Activated T-cell treated with anti-CD3 and anti-CD28 coated beads, Interleukin-2, amount 50 U/mL, for 24 hours (primary cell): ENCODE measurements around the gene NDUFV2.
"Not testable (repeated sequence)": the region's sequence is repeated elsewhere in the genome, so short reads cannot be mapped to it uniquely, and the experiment has no call there.

Source experiments
- DNase-seq: peaks from one replicate; pipeline ENCODE4 v3.0.0-alpha.2; 2020
- H3K27ac Mint-ChIP-seq: 2 replicates; pipeline ENCODE4 v1.8.0; 2020; ENCODE audit warnings: mild to moderate bottlenecking, mixed read lengths
- H3K27me3 Mint-ChIP-seq: 2 replicates; pipeline ENCODE4 v1.8.0; 2020; ENCODE audit warnings: mixed read lengths
- H3K36me3 Mint-ChIP-seq: 2 replicates; pipeline ENCODE4 v1.8.0; 2020; ENCODE audit warnings: low read depth, mixed read lengths
- H3K4me1 Mint-ChIP-seq: 2 replicates; pipeline ENCODE4 v1.8.0; 2020; ENCODE audit warnings: low read depth, mixed read lengths
- H3K4me3 Mint-ChIP-seq: 2 replicates; pipeline ENCODE4 v1.8.0; 2020; ENCODE audit warnings: mild to moderate bottlenecking, moderate library complexity, mixed read lengths
- H3K9me3 Mint-ChIP-seq: 2 replicates; pipeline ENCODE4 v1.8.0; 2020; ENCODE audit warnings: mixed read lengths

Gene NDUFV2

DNA sequence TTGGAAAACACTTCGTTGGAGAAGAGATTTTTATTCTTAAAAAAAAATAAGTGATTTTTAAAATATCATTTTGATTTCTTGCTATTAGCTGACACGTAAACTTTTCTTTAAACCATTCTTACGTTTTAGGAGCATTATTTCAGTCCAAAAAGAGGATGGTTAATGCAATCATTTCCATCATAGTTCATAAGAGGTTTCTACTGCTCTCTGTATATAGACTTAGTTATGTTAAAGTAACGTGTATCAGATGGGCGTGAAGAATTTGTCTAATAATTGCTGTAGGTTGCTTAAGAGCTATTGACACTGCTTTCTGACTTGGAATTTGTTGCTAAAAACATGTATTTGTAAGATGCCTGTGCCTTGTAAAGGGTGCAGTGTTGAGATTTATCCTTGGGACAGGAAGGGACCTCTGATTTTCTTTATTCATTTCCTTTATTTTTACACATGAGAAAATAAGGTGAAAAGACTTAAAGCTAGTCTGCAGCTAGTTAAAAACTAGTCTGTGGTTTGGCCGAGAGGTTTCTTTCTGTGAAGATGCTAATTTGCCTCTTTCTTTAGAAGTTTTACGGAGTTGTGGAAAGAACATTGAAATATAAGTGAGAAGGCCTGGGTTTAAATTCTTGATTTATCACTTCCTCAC lies 37.0 kb downstream of the NDUFV2 start:
- peaks cover 60% of the 10 kb centered on the region for H3K36me3 Mint-ChIP-seq
- no peak for DNase-seq
- H3K4me1 Mint-ChIP-seq, result peaks cover 68% of the 10 kb centered on the region
- peak overlapping the region; percentile 98 for H3K27ac Mint-ChIP-seq
- no peaks in the 10 kb centered on the region for H3K9me3 Mint-ChIP-seq
- peak overlapping the region; percentile 88 for H3K4me3 Mint-ChIP-seq
- H3K27me3 Mint-ChIP-seq, result no peaks in the 10 kb centered on the region

DNA sequence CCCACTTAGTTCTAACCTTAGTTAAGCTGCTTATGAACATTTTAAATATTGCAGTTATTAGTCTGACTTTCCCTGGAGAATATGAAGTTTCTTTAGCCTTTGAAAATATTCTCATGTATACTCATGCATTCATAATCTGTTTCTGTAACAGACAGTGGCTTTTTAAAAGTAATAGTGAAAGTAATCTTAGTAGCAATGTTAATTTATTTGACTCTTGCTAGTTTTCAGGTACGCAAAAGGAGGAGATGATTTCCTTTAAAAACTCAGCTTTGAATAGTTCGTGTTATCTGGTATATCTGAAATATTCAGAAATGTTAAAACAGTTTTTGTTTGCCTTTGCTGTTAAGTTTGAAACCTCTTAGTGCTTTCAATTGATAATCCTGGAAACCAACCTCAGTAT lies 37.9 kb downstream of the NDUFV2 start:
- no peak for DNase-seq
- H3K4me3 Mint-ChIP-seq, result peak overlapping the region; percentile 88
- peaks cover 66% of the 10 kb centered on the region for H3K4me1 Mint-ChIP-seq
- H3K27me3 Mint-ChIP-seq, result no peaks in the 10 kb centered on the region
- H3K9me3 Mint-ChIP-seq, result no peaks in the 10 kb centered on the region
- peaks cover 55% of the 10 kb centered on the region for H3K36me3 Mint-ChIP-seq
- peak overlapping the region; percentile 98 for H3K27ac Mint-ChIP-seq

DNA sequence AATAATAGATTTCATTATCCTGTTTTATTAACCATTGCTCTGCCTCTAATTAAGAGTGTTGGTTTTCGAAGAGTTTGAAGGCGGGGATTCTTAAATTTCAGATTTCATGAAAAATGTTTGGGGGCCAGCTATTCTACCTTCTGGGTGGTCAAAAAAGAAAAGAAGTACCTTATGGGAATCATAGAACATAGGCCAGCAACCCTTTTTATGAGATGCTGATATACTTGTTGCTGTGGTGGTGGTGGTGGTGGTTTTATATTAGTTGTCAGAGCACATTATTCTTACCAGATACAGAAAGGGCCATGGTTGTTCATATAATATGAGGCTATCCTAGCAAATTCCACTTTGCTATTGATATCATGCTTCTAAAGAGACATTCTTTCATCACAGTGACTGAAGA lies 38.5 kb downstream of the NDUFV2 start:
- Mint-ChIP-seq H3K27ac (peak overlapping the region; percentile 98), H3K4me3 (peak overlapping the region; percentile 88)
- DNase-seq, result no peak

DNA sequence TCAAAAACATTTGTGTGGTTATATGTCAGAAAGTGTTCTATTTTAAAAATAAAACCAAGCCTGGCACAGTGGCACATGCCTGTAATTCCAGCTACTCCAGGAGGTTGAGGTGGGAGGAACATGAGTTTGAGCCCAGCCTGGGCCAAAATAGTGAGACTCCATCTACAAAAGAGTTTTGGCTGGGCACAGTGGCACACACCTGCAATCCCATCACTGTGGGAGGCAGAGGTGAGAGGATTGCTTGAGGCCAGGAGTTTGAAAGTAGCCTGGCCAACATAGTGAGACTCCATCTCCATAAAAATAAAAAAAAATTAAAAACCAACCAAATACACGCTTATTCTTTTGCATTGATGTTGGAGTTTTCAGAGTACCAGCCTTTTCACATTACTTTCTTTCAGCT lies 43.7 kb downstream of the NDUFV2 start:
- Mint-ChIP-seq H3K27ac (peak overlapping the region; percentile 93), H3K4me1 (peaks cover 76% of the 10 kb centered on the region), H3K27me3 (no peaks in the 10 kb centered on the region), H3K36me3 (peaks cover 20% of the 10 kb centered on the region), H3K4me3 (no peak overlapping the region), H3K9me3 (no peaks in the 10 kb centered on the region)
- no peak for DNase-seq

More for the DNA sequence above, 38.5 kb downstream of the NDUFV2 start:
- H3K27me3 Mint-ChIP-seq, result no peaks in the 10 kb centered on the region
- H3K4me1 Mint-ChIP-seq, result peaks cover 68% of the 10 kb centered on the region
- peaks cover 51% of the 10 kb centered on the region for H3K36me3 Mint-ChIP-seq
- no peaks in the 10 kb centered on the region for H3K9me3 Mint-ChIP-seq

DNA sequence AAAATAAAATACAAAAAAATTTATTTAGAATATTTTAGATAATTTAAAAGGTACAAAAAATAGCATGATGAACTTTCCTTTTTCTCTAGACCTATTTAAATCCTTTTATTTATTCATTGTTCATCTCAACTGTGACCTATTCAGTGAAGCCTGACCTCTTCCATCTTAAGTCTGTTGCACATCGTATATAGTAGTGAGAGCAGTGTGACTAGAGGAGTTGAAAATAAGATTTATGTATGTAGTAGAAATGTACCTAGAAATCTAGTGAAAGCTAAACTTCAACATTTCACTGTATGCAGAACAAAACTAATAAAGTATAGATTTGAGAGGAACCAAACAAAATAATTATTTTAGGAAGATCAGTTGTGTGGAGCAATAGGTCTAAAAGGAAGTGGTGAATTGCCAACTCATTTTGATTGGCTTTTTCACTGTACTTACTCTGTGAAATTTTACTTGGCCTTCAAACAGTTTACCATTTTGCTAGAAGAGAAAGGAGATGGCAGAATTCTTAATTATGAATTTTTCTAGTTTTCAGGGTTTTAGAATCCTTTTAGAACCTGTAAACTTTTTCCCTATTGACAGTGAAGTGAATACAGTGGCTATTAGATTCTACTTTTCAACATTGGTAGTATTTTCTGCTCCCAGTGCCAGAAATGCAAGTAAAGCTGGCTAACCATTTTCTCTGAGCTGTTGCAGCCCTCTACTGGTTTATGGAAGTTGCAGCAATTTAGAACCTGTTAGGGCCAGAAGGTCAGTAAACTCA lies 45.1 kb downstream of the NDUFV2 start:
- Mint-ChIP-seq H3K36me3 (peaks cover 15% of the 10 kb centered on the region), H3K4me1 (peaks cover 74% of the 10 kb centered on the region), H3K9me3 (no peaks in the 10 kb centered on the region), H3K4me3 (peak overlapping the region; percentile 6), H3K27ac (peak overlapping the region; percentile 88), H3K27me3 (no peaks in the 10 kb centered on the region)
- no peak for DNase-seq

DNA sequence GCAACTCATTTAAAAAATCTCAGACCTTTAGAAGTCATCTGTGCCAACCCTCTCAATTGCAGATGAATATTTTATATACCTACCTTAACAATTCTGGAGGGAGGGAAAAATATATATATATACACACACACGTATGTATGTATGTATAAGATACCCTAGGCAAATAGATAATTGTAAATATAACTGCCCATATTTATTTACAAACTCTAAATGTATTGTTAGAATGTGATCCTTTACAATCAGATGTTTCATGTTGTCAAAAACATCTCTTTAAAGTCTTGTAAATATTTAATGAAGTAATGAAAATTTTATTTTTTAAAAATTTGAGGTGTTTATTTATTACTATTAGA lies 45.7 kb downstream of the NDUFV2 start:
- Mint-ChIP-seq H3K27me3 (no peaks in the 10 kb centered on the region), H3K4me3 (no peak overlapping the region), H3K9me3 (no peaks in the 10 kb centered on the region), H3K27ac (peak overlapping the region; percentile 88), H3K4me1 (peaks cover 78% of the 10 kb centered on the region), H3K36me3 (peaks cover 16% of the 10 kb centered on the region)
- DNase-seq, result no peak

DNA sequence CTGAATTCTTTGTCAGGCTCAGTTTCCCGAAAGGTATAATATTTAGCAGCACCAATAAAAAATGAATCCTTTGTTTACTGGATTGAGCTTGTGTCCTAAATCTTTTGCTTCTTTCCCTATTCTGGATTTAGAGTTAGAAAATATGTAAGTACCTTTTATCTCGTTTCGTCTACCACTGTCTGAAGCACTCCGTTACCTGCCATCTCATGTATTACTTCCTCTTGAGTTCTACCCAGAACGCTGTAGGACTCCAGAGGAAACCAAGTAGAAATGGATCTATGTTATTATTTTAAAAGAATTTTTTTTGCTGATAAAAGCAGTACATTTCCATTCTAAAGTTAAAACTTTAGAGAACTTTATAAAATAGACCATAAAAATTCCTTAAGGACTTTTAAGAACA lies 47.6 kb downstream of the NDUFV2 start:
- peaks cover 19% of the 10 kb centered on the region for H3K36me3 Mint-ChIP-seq
- H3K27ac Mint-ChIP-seq, result no peak overlapping the region
- DNase-seq, result no peak
- H3K4me1 Mint-ChIP-seq, result peaks cover 81% of the 10 kb centered on the region
- H3K9me3 Mint-ChIP-seq, result no peaks in the 10 kb centered on the region
- no peak overlapping the region for H3K4me3 Mint-ChIP-seq
- H3K27me3 Mint-ChIP-seq, result no peaks in the 10 kb centered on the region

DNA sequence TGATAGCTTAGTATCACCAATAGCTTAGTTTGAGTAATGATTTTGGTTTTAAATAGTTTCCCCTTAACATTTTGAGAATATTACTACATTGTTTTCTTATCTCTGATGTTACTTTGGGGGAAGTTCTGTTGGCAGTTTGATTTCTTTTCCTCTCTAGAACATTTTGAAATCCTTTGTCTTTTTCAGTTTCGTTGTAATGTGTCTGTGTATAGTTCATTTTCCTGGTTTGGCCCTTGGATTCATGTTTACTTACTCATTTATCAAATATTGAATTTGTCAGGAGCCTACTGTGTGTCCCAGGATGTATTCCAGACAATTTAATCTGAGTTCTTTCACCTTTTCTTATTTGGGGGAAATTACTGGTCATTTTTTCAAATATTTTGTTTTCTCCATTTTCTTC lies 50.8 kb downstream of the NDUFV2 start:
- Mint-ChIP-seq H3K4me1 (peaks cover 82% of the 10 kb centered on the region), H3K36me3 (peaks cover 40% of the 10 kb centered on the region), H3K9me3 (no peaks in the 10 kb centered on the region), H3K27me3 (no peaks in the 10 kb centered on the region), H3K4me3 (no peak overlapping the region), H3K27ac (peak overlapping the region; percentile 18)
- DNase-seq, result no peak

DNA sequence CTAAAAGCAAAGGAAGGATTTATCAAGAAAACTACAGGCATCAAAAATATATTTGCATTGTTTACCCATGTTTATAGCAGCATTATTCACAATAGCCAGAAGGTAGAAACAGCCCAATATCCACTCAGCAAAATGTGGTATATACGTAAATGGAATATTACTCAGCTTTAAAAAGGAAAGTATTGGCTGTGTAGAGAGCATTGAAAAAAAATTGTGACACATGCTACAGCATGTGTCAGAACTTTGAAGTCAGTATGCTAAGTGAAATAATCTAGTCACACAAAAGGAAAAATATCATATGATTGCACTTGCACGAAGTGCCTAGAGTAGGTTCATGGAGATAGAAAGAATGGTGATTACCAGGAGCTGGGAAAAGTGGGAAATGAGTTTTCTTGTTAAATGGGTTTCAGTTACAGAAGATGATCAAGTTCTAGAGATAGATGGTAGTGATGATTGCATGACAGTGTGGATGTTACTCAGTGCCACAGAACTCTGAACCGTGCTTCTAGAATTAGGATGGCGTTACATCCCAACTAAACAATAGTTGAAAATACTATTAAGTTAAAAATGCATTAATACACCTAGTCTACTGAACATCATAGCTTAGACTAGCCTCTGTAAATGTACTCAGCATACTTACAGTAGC lies 54.2 kb downstream of the NDUFV2 start:
- H3K27ac Mint-ChIP-seq, result peak overlapping the region; percentile 84
- DNase-seq, result no peak
- H3K4me3 Mint-ChIP-seq, result no peak overlapping the region
- H3K27me3 Mint-ChIP-seq, result no peaks in the 10 kb centered on the region
- peaks cover 71% of the 10 kb centered on the region for H3K4me1 Mint-ChIP-seq
- H3K9me3 Mint-ChIP-seq, result no peaks in the 10 kb centered on the region
- H3K36me3 Mint-ChIP-seq, result peaks cover 55% of the 10 kb centered on the region

DNA sequence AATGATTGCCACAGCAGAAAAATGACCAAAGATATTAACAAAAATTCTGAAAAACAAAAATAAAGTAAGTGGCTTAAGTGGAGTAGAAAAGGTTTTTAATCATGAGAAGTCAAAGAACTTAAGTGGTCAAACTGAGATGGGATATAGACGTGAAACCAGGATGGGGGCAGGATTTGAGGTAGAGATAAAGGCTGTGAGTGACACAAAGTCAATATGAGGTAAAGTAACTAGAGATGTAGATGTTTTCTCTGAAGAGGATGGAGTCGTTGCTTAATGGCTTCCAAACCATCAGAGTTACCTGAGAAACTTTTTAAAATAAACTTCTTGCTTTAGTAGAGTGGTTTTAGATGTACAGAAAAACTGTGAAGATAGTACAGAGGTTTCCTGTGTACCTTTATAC lies 55.3 kb downstream of the NDUFV2 start:
- Mint-ChIP-seq H3K27ac (peak overlapping the region; percentile 42), H3K36me3 (peaks cover 64% of the 10 kb centered on the region), H3K9me3 (peaks cover 9% of the 10 kb centered on the region), H3K4me3 (no peak overlapping the region), H3K4me1 (peaks cover 72% of the 10 kb centered on the region), H3K27me3 (no peaks in the 10 kb centered on the region)
- DNase-seq, result no peak

DNA sequence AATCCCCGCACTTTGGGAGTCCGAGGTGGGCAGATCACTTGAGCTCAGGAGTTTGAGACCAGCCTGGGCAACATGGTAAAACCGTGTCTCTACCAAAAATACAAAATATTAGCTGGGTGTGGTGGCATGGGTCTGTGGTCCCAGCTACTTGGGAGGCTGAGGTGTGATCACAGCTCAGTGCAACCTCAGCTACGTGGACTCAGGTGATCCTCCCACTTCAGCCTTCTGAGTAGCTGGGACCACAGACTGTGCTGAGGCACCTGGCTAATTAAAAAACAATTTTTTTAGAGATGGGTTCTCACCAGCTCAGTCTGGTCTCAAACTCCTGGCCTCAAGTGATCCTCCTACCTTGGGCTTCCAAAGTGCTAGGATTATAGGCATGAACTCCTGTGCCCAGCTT lies 57.5 kb downstream of the NDUFV2 start:
- H3K36me3 Mint-ChIP-seq, result peaks cover 73% of the 10 kb centered on the region
- H3K27me3 Mint-ChIP-seq, result no peaks in the 10 kb centered on the region
- H3K4me3 Mint-ChIP-seq, result no peak overlapping the region
- H3K4me1 Mint-ChIP-seq, result peaks cover 69% of the 10 kb centered on the region
- DNase-seq, result no peak
- H3K27ac Mint-ChIP-seq, result no peak overlapping the region
- peaks cover 22% of the 10 kb centered on the region for H3K9me3 Mint-ChIP-seq

DNA sequence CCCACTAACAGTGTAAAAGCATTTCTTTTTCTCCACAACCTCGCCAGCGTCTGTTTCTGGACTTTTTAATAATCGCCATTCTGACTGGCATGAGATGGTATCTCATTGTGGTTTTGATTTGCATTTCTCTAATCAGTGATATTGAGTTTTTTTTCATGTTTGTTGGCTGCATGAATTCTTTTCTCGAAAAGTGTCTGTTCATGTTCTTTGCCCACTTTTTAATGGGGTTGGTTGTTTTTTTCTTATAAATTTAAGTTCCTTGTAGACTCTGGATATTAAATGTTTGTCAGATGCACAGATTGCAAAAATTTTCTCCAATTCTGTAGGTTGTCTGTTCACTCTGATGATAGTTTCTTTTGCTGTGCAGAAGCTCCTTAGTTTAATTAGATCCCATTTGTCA lies 60.2 kb downstream of the NDUFV2 start:
- not testable (repeated sequence) for H3K27me3 Mint-ChIP-seq, H3K4me3 Mint-ChIP-seq, DNase-seq, H3K27ac Mint-ChIP-seq
- Mint-ChIP-seq H3K9me3 (peaks cover 25% of the 10 kb centered on the region), H3K36me3 (peaks cover 65% of the 10 kb centered on the region), H3K4me1 (peaks cover 52% of the 10 kb centered on the region)

DNA sequence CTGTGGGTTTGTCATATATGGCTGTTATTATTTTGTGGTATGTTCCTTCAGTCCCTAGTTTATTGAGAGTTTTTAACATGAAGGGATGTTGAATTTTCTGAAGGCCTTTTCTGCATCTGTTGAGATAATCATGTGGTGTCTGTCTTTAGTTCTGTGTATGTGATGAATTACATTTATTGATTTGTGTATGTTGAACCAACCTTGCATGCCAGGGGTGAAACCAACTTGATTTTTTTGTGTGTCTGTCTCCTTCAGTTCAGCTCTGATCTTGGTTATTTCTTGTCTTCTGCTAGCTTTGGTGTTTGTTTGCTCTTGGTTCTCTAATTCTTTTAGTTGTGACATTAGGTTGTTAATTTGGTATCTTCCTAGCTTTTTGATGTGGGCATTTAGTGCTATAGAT lies 61.6 kb downstream of the NDUFV2 start:
- not testable (repeated sequence) for H3K4me3 Mint-ChIP-seq, H3K27ac Mint-ChIP-seq, DNase-seq, H3K27me3 Mint-ChIP-seq
- peaks cover 53% of the 10 kb centered on the region for H3K4me1 Mint-ChIP-seq
- H3K36me3 Mint-ChIP-seq, result peaks cover 65% of the 10 kb centered on the region
- peaks cover 25% of the 10 kb centered on the region for H3K9me3 Mint-ChIP-seq

DNA sequence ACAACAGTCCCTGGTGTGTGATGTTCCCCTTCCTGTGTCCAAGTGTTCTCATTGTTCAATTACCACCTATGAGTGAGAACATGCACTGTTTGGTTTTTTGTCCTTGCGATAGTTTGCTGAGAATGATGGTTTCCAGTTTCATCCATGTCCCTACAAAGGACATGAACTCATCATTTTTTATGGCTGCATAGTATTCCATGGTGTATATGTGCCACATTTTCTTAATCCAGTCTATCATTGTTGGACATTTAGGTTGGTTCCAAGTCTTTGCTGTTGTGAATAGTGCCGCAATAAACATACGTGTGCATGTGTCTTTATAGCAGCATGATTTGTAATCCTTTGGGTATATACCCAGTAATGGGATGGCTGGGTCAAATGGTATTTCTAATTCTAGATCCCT lies 63.4 kb downstream of the NDUFV2 start:
- not testable (repeated sequence) for H3K27me3 Mint-ChIP-seq, H3K4me3 Mint-ChIP-seq, DNase-seq, H3K27ac Mint-ChIP-seq
- Mint-ChIP-seq H3K9me3 (peaks cover 25% of the 10 kb centered on the region), H3K4me1 (peaks cover 67% of the 10 kb centered on the region), H3K36me3 (peaks cover 74% of the 10 kb centered on the region)

DNA sequence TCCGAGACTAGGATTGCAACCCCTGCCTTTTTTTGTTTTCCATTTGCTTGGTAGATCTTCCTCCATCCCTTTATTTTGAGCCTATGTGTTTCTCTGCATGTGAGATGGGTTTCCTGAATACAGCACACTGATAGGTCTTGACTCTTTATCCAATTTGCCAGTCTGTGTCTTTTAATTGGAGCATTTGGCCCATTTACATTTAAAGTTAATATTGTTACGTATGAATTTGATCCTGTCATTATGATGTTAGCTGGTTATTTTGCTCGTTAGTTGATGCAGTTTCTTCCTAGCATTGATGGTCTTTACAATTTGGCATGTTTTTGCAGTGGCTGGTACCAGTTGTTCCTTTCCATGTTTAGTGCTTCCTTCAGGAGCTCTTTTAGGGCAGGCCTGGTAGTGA lies 67.0 kb downstream of the NDUFV2 start:
- Mint-ChIP-seq H3K27ac (peak overlapping the region; percentile 85), H3K9me3 (peaks cover 13% of the 10 kb centered on the region), H3K36me3 (peaks cover 58% of the 10 kb centered on the region), H3K4me1 (peaks cover 73% of the 10 kb centered on the region)
- H3K27me3 Mint-ChIP-seq, DNase-seq, H3K4me3 Mint-ChIP-seq: not testable (repeated sequence)
